GM12864 (cell line): ENCODE measurements around the gene CYP2J2.

Experiments used
- DNase-seq: peaks from one replicate; pipeline ENCODE4 v3.0.0-alpha.2; 2011; ENCODE audit warnings: low read depth
- H3K4me3 ChIP-seq: 2 replicates; pipeline ENCODE4 v1.5.1; 2011; ENCODE audit warnings: mild to moderate bottlenecking, low read depth, low read length, control low read depth
- TF ChIP-seq, protein P1 (sequence below): IDR thresholded peaks from 2 replicates; pipeline ENCODE4 v1.5.1; 2011; ENCODE audit warnings: low read depth, mild to moderate bottlenecking, moderate library complexity, low read length, control low read depth, inconsistent platforms; ENCODE audit errors: missing control alignments

The CYP2J2 gene

DNA sequence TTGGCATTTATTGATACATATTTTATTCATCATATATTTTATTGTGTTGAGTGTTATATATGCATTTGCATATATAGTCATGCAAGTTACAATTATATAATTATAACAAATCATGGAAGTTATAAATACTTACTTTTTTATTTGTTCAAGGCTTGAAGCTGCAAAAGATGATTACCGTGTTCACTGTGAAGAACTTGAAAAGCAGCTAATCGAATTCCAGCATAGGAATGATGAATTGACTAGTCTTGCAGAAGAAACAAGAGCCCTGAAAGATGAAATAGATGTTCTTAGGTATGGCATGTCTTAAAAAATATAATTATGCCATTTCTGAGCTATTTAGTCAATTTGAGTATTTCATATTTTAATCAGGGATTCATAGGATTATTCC, 79.7 kb downstream of the CYP2J2 start:
- no peak for DNase-seq
- TF ChIP-seq, protein P1, sequence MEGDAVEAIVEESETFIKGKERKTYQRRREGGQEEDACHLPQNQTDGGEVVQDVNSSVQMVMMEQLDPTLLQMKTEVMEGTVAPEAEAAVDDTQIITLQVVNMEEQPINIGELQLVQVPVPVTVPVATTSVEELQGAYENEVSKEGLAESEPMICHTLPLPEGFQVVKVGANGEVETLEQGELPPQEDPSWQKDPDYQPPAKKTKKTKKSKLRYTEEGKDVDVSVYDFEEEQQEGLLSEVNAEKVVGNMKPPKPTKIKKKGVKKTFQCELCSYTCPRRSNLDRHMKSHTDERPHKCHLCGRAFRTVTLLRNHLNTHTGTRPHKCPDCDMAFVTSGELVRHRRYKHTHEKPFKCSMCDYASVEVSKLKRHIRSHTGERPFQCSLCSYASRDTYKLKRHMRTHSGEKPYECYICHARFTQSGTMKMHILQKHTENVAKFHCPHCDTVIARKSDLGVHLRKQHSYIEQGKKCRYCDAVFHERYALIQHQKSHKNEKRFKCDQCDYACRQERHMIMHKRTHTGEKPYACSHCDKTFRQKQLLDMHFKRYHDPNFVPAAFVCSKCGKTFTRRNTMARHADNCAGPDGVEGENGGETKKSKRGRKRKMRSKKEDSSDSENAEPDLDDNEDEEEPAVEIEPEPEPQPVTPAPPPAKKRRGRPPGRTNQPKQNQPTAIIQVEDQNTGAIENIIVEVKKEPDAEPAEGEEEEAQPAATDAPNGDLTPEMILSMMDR: no peak
- no peak overlapping the region for H3K4me3 ChIP-seq

- H3K4me3 ChIP-seq: no peak overlapping the region
- no peak for DNase-seq
- TF ChIP-seq, protein P1: no peak
Measured at GRCh38 chr1:59846209-59846894, 80.2 kb downstream of the CYP2J2 start.

DNA sequence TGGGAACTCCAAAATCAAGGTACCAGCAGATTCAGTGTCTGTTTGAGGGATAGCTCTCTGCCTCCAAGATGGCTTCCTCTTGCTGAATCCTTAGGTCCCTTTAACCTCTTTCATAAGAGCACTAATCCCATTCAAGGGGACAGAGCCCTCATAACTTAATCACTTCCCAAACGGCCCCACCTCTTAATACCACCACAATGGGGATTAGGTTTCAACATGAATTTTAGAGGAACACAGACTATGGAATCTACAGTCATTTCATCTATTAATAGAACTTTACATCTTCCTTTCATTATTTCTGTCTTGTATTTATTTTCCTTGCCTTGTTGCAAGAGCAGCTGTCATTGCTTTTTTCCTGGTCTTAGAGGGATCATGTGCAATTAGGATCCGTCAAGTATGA, 81.5 kb downstream of the CYP2J2 start:
- no peak overlapping the region for H3K4me3 ChIP-seq
- TF ChIP-seq, protein P1: no peak
- no peak for DNase-seq
